Measurements from ENCODE around the gene ABHD16B.
"Not testable (repeated sequence)": the region's sequence is repeated elsewhere in the genome, so short reads cannot be mapped to it uniquely, and the experiment has no call there.

DNA sequence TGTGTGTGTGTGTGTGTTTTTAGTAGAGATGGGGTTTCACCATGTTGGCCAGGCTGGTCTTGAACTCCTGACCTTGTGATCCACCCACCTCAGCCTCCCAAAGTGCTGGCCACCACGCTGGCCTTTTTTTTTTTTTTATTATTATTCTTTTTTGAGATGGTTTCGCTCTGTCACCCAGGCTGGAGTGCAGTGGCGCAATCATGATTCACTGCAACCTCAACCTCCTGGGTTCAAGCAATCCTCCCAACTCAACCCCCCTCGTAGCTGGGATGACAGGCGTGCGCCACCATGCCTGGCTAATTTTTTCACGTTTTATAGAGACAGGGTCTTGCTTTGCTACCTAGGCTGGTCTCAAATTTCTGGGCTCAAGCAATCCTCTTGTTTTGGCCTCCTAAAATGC, 12.9 kb downstream of the ABHD16B start:
- TF ChIP-seq POLR2A (IDR thresholded peaks at IDR 0.05; ENCODE audit: low read length); GATA1 (IDR thresholded peaks at IDR 0.05; ENCODE audit: low read depth, low read length): not testable (repeated sequence)
